GM12864 (cell line): ENCODE results near the gene KANSL1.

Experiments used
- DNase-seq: peaks from one replicate; pipeline ENCODE4 v3.0.0-alpha.2; 2011; ENCODE audit warnings: low read depth
- H3K4me3 ChIP-seq: 2 replicates; pipeline ENCODE4 v1.5.1; 2011; ENCODE audit warnings: mild to moderate bottlenecking, low read depth, low read length, control low read depth
- TF ChIP-seq, protein P1 (sequence below): IDR thresholded peaks from 2 replicates; pipeline ENCODE4 v1.5.1; 2011; ENCODE audit warnings: low read depth, mild to moderate bottlenecking, moderate library complexity, low read length, control low read depth, inconsistent platforms; ENCODE audit errors: missing control alignments

The KANSL1 gene

GRCh38 chr17:46179375-46179999, 13.7 kb downstream of the KANSL1 start:
- DNase-seq, result peak; percentile 49
- H3K4me3 ChIP-seq, result peak overlapping the region; percentile 7; the same call in 1 of the 2 replicates
- TF ChIP-seq, protein P1, sequence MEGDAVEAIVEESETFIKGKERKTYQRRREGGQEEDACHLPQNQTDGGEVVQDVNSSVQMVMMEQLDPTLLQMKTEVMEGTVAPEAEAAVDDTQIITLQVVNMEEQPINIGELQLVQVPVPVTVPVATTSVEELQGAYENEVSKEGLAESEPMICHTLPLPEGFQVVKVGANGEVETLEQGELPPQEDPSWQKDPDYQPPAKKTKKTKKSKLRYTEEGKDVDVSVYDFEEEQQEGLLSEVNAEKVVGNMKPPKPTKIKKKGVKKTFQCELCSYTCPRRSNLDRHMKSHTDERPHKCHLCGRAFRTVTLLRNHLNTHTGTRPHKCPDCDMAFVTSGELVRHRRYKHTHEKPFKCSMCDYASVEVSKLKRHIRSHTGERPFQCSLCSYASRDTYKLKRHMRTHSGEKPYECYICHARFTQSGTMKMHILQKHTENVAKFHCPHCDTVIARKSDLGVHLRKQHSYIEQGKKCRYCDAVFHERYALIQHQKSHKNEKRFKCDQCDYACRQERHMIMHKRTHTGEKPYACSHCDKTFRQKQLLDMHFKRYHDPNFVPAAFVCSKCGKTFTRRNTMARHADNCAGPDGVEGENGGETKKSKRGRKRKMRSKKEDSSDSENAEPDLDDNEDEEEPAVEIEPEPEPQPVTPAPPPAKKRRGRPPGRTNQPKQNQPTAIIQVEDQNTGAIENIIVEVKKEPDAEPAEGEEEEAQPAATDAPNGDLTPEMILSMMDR, result no peak

DNA sequence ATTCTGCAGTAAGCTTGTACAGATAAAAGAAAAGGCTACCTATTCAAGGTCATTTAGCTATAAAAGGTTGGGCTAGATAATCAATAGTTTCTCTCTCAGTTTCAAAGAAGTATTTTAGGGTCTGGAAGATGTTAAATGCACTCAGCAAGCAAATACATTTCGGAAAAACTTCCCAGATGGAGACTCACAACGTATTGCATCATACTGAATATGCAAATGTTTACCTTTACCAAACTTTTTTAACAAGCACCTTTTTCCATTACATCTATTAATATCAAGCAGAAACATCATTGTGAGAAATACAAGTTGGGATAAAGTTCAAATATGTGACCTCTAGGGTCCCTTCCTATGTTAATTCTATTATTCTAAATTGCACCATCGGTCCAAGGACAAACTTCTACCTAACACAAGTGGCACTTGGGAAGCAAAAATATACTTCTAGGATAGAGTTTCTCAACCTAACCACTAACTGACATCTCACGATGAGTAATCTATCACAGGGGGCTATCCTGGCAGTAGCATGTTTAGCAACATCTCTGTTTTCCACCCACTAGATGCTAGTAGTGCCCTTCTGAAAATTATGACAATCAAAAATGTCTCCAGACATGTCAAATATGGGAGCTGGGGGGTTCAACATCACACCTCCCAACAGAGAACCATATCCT, 14.5 kb downstream of the KANSL1 start:
- H3K4me3 ChIP-seq, result no peak overlapping the region
- TF ChIP-seq, protein P1, result no peak
- no peak for DNase-seq

- no peak overlapping the region for H3K4me3 ChIP-seq
- no peak for DNase-seq
- TF ChIP-seq, protein P1, result no peak
Measured at GRCh38 chr17:46176975-46177374, 16.3 kb downstream of the KANSL1 start.

- DNase-seq, result no peak
- no peak overlapping the region for H3K4me3 ChIP-seq
- TF ChIP-seq, protein P1, result no peak
Measured at GRCh38 chr17:46175891-46176290, 17.3 kb downstream of the KANSL1 start.

GRCh38 chr17:46173153-46173552, 20.1 kb downstream of the KANSL1 start:
- TF ChIP-seq, protein P1, result no peak
- DNase-seq, result no peak
- H3K4me3 ChIP-seq, result no peak overlapping the region

DNA sequence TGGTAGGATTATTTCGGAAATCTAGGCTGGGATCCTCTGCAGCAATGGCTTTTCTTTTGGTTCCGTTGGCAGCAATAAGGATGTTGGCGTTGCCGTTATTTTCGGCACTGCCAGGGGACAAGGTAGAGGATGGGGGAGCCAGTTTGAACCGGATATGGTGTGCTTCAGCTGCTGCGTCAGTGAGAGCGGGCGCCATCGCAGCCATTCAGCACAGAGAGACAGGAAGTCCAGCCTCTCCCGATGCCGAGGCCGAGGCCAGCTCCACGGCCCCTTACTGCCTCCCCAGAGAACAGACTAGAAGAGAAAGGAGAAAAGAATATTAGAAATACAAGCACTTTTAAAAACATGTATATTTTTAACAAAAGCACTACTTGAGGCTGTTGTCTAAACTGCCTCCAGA, 21.3 kb downstream of the KANSL1 start:
- TF ChIP-seq, protein P1, result no peak
- H3K4me3 ChIP-seq, result no peak overlapping the region
- no peak for DNase-seq
